OCI-LY7 (cell line): ENCODE results near the gene SPIN3. TPM values are rescaled to one million over a fixed set of nuclear protein-coding genes. Genes with fewer than 3 reads are reported as not detected.
"Not testable (repeated sequence)": the region's sequence is repeated elsewhere in the genome, so short reads cannot be mapped to it uniquely, and the experiment has no call there.

ENCODE experiments used
- Bru-seq: library from RNA; stranded (reverse); fragments of 400-500 nt; gene quantifications from one replicate; lab custom pipeline; 2021; lab: Mats Ljungman, UMichigan
- BruChase-seq, 2 experiments: library from RNA; stranded (reverse); fragments of 400-500 nt; gene quantifications; one replicate each; lab custom pipeline; 2021; lab: Mats Ljungman, UMichigan
- BruUV-seq: library from RNA; stranded (reverse); fragments of 400-500 nt; replicated peaks from 2 replicates; lab custom pipeline; 2021; lab: Mats Ljungman, UMichigan
- CTCF ChIA-PET: fragments of 300-600 bp; sonication (Branson Sonifier 250); formaldehyde crosslinking; loops from one replicate; lab custom pipeline; 2022; ENCODE audit warnings: antibody characterized with exemption; ENCODE audit not compliant: unreplicated experiment; lab: Charles Lee
- POLR2A ChIA-PET: fragments of 300-600 bp; sonication (Branson Sonifier 250); formaldehyde crosslinking; loops from one replicate; lab custom pipeline; 2022; ENCODE audit warnings: antibody characterized with exemption; lab: Charles Lee
- DNase-seq: peaks from one replicate; pipeline ENCODE4 v3.0.0-alpha.2; 2015; ENCODE audit warnings: low spot score
- H2AFZ ChIP-seq: fragments of 200-600 bp; sonication (generic), shearing (Covaris generic); 2 replicates; pipeline ENCODE4 v1.6.1; 2014; ENCODE audit warnings: mild to moderate bottlenecking, antibody characterized with exemption, low read length, moderate library complexity
- H3K27ac ChIP-seq: fragments of 200-600 bp; sonication (generic); 2 replicates; pipeline ENCODE4 v1.5.1; 2014; ENCODE audit warnings: mixed run types, low read depth, mild to moderate bottlenecking, moderate library complexity, low read length, inconsistent platforms; ENCODE audit not compliant: poor library complexity, severe bottlenecking
- H3K36me3 ChIP-seq: fragments of 200-600 bp; sonication (generic); 2 replicates; pipeline ENCODE4 v1.6.1; 2014; ENCODE audit warnings: mild to moderate bottlenecking, antibody characterized with exemption, low read length, moderate library complexity, mixed read lengths; ENCODE audit not compliant: insufficient read depth
- H3K4me1 ChIP-seq: fragments of 200-600 bp; sonication (generic); 2 replicates; pipeline ENCODE4 v1.5.1; 2014; ENCODE audit warnings: mild to moderate bottlenecking, low read length; ENCODE audit not compliant: insufficient read depth, poor library complexity, severe bottlenecking
- H3K4me2 ChIP-seq: fragments of 200-600 bp; sonication (generic); 2 replicates; pipeline ENCODE4 v1.6.1; 2014; ENCODE audit warnings: mild to moderate bottlenecking, low read length
- H3K4me3 ChIP-seq: fragments of 200-600 bp; sonication (generic); 2 replicates; pipeline ENCODE4 v1.5.1; 2014; ENCODE audit warnings: mild to moderate bottlenecking, low read depth, low read length; ENCODE audit not compliant: poor library complexity, severe bottlenecking
- H3K79me2 ChIP-seq: fragments of 200-600 bp; sonication (generic); 2 replicates; pipeline ENCODE4 v1.6.1; 2016; ENCODE audit warnings: low read depth, mild to moderate bottlenecking, low read length, moderate library complexity, mixed read lengths; ENCODE audit not compliant: insufficient read depth
- H3K9me2 ChIP-seq: fragments of 200-600 bp; sonication (generic); 2 replicates; pipeline ENCODE4 v1.6.1; 2016; ENCODE audit warnings: mild to moderate bottlenecking, low read length, mixed read lengths; ENCODE audit not compliant: insufficient read depth
- H3K9me3 ChIP-seq: fragments of 200-600 bp; sonication (generic); 2 replicates; pipeline ENCODE4 v1.6.1; 2014; ENCODE audit warnings: mild to moderate bottlenecking, mixed run types, low read length, mixed read lengths
- H4K20me1 ChIP-seq: fragments of 200-600 bp; sonication (generic); 2 replicates; pipeline ENCODE4 v1.6.1; 2014; ENCODE audit warnings: mild to moderate bottlenecking, antibody characterized with exemption, low read length, moderate library complexity, mixed read lengths; ENCODE audit not compliant: insufficient read depth
- CTCF ChIP-seq: fragments of 200-600 bp; sonication (generic); conservative IDR thresholded peaks from 2 replicates; pipeline ENCODE4 v1.5.1; 2014; ENCODE audit warnings: mild to moderate bottlenecking, antibody characterized with exemption, low read length, moderate library complexity, mixed read lengths
- EZH2phosphoT487 ChIP-seq: fragments of 200-600 bp; sonication (generic); IDR thresholded peaks from 2 replicates; pipeline ENCODE4 v1.6.1; 2018; ENCODE audit warnings: low read depth, borderline replicate concordance, mild to moderate bottlenecking, mixed run types, antibody characterized with exemption, low read length, moderate library complexity, mixed read lengths
- intact Hi-C: fragments of 100-400 bp; cut with micrococcal nuclease; formaldehyde crosslinking; loops from one replicate; pipeline ENCODE4 v1.10.0; 2022; ENCODE audit not compliant: unreplicated experiment
- long read RNA-seq: library from polyadenylated mRNA; stranded (forward); transcript quantifications from one replicate; pipeline ENCODE4 v2.0.0, GENCODE V29; 2022
- total RNA-seq, 2 experiments: library from RNA; depleted of rRNA in 1 of 2; stranded (reverse); fragments of >200 nt in 1 of 2; shearing (Covaris generic) in 1 of 2; gene quantifications; 2 replicates each; pipeline ENCODE4 v1.2.3, GENCODE V29; 2014 to 2022

The SPIN3 gene
- total RNA-seq (2014; rRNA removed; shearing (Covaris generic)) (not detected in 2 replicates), total RNA-seq (2022) (not detected in 2 replicates), Bru-seq, nascent RNA (not detected), BruChase-seq, experiment 1, labeled RNA remaining after a 6-hour chase (percentile 13 among the genes with signal in this experiment), BruChase-seq, experiment 2, labeled RNA remaining after a 2-hour chase (percentile 17 among the genes with signal in this experiment)
- long read RNA-seq: 0 reads

GRCh38 chrX:56995271-56995994, at the start of gene SPIN3:
Gene SPIN3, minus strand, starts transcription at chrX:56995541. Its CDS starts 594 bp downstream, at chrX:56994947.
- no peaks in the 10 kb centered on the region for H4K20me1 ChIP-seq
- H3K4me1 ChIP-seq: no peaks in the 10 kb centered on the region
- no peak within 1 kb of the TSS for H3K4me3 ChIP-seq

GRCh38 chrX:57044245-57044644, 48.9 kb upstream of the SPIN3 start:
- H2AFZ ChIP-seq: no peak overlapping the region
- POLR2A ChIA-PET: no interaction called here
- no peaks in the 10 kb centered on the region for H3K36me3 ChIP-seq
- H3K4me3 ChIP-seq: no peak overlapping the region
- H3K9me2 ChIP-seq: no peaks in the 10 kb centered on the region
- CTCF ChIA-PET: no interaction called here
- no peak overlapping the region for H3K27ac ChIP-seq
- intact Hi-C loops: no loop called here
- TF ChIP-seq CTCF (no peak), EZH2phosphoT487 (no peak)
- no peak for DNase-seq
- H3K79me2 ChIP-seq: no peaks in the 10 kb centered on the region
- H3K4me1 ChIP-seq: no peaks in the 10 kb centered on the region
- H4K20me1 ChIP-seq: no peaks in the 10 kb centered on the region
- H3K9me3 ChIP-seq: no peaks in the 10 kb centered on the region
- BruUV-seq: no TSS peak
- H3K4me2 ChIP-seq: no peak overlapping the region

More at GRCh38 chrX:56995271-56995994, at the start of gene SPIN3:
- no peaks in the 10 kb centered on the region for H3K9me2 ChIP-seq
- BruUV-seq: no TSS peak
- CTCF ChIA-PET: no interaction called here
- TF ChIP-seq CTCF: no peak
- no peak for TF ChIP-seq EZH2phosphoT487
- intact Hi-C loops: no loop called here
- H3K79me2 ChIP-seq: no peaks in the 10 kb centered on the region
- H3K36me3 ChIP-seq: no peaks in the 10 kb centered on the region
- H3K27ac ChIP-seq: no peak within 1 kb of the TSS
- DNase-seq: no peak
- H2AFZ ChIP-seq: no peak within 1 kb of the TSS
- H3K4me2 ChIP-seq: peak within 1 kb of the TSS; percentile 20; the same call in 1 of the 2 replicates
- no peaks in the 10 kb centered on the region for H3K9me3 ChIP-seq
- POLR2A ChIA-PET: interaction anchor here (0.5 kb wide), 1 partner anchor 67 kb away, joined by 3 read pairs; no protein-coding TSS in a partner anchor

GRCh38 chrX:57037265-57037664, 41.9 kb upstream of the SPIN3 start:
- BruUV-seq, H4K20me1 ChIP-seq, CTCF ChIA-PET, H3K79me2 ChIP-seq, H3K4me3 ChIP-seq, H3K27ac ChIP-seq, H3K4me2 ChIP-seq, H3K4me1 ChIP-seq, intact Hi-C loops, H3K9me2 ChIP-seq, H2AFZ ChIP-seq, H3K36me3 ChIP-seq, H3K9me3 ChIP-seq, POLR2A ChIA-PET, DNase-seq: not testable (repeated sequence)
